CD14-positive monocyte (primary cell): ENCODE data around the gene NXPH4. TPM values are rescaled to one million over a fixed set of nuclear protein-coding genes. Genes with fewer than 3 reads are reported as not detected.

Experiments used
- DNase-seq, 3 donors: peaks; one replicate each; pipeline ENCODE4 v3.0.0-alpha.2; 2011 to 2022
- H2AFZ ChIP-seq: 2 replicates; pipeline ENCODE4 v1.6.0; 2012; ENCODE audit warnings: mild to moderate bottlenecking, low read depth, low read length, inconsistent platforms; ENCODE audit not compliant: insufficient read depth, poor library complexity, severe bottlenecking
- H3K27ac ChIP-seq, 2 donors: 1 replicate in 1 of 2; 2 replicates in 1 of 2; pipeline ENCODE4 v1.5.1; 2012 to 2013; ENCODE audit warnings: low read length in 2 of 2, control low read depth in 1 of 2, inconsistent platforms in 1 of 2, low read depth in 1 of 2, mild to moderate bottlenecking in 1 of 2
- H3K27me3 ChIP-seq, 2 donors: one replicate each; pipeline versions ENCODE4 v1.6.0 to v1.6.1; 2011 to 2013; ENCODE audit warnings: low read length in 2 of 2; ENCODE audit not compliant: control insufficient read depth in 2 of 2, insufficient read depth in 2 of 2
- H3K36me3 ChIP-seq, 2 donors: replicated peaks in 1 of 2; 1 replicate in 1 of 2; 2 replicates in 1 of 2; pipeline versions ENCODE4 v1.5.1 to v1.6.1; 2012 to 2013; ENCODE audit warnings: low read length in 2 of 2, control low read depth in 1 of 2, inconsistent platforms in 1 of 2, mild to moderate bottlenecking in 1 of 2; ENCODE audit not compliant: insufficient read depth in 2 of 2, control insufficient read depth in 1 of 2
- H3K4me1 ChIP-seq, 2 donors: 1 replicate in 1 of 2; 2 replicates in 1 of 2; pipeline versions ENCODE4 v1.5.1 to v1.6.1; 2012 to 2013; ENCODE audit warnings: low read length in 2 of 2, control low read depth in 1 of 2, inconsistent platforms in 1 of 2, mild to moderate bottlenecking in 1 of 2, moderate library complexity in 1 of 2; ENCODE audit not compliant: insufficient read depth in 2 of 2, control insufficient read depth in 1 of 2
- H3K4me2 ChIP-seq: replicated peaks from 2 replicates; pipeline ENCODE3; 2012; ENCODE audit warnings: low read length, moderate library complexity, mild to moderate bottlenecking; ENCODE audit not compliant: poor library complexity, severe bottlenecking; ENCODE audit errors: extremely low read depth
- H3K4me3 ChIP-seq, 3 experiments: fragments of 200-600 bp in 1 of 3; sonication (generic) in 1 of 3; replicated peaks in 1 of 3; 1 replicate in 2 of 3; 2 replicates in 1 of 3; pipeline ENCODE4 v1.5.1; 2011 to 2013; ENCODE audit warnings: low read length in 3 of 3, mild to moderate bottlenecking in 3 of 3, control low read depth in 2 of 3, low read depth in 2 of 3, inconsistent platforms in 1 of 3, moderate library complexity in 1 of 3
- H3K79me2 ChIP-seq: 2 replicates; pipeline ENCODE4 v1.6.0; 2012; ENCODE audit warnings: mild to moderate bottlenecking, control low read depth, inconsistent platforms, low read length, moderate library complexity; ENCODE audit not compliant: insufficient read depth
- H3K9ac ChIP-seq: 2 replicates; pipeline ENCODE4 v1.6.0; 2017; ENCODE audit warnings: low read length, mild to moderate bottlenecking; ENCODE audit not compliant: insufficient read depth, poor library complexity, severe bottlenecking
- H3K9me3 ChIP-seq, 2 donors: replicated peaks in 1 of 2; 1 replicate in 1 of 2; 2 replicates in 1 of 2; pipeline versions ENCODE4 v1.5.1 to v1.6.1; 2012 to 2013; ENCODE audit warnings: low read length in 2 of 2, control low read depth in 1 of 2; ENCODE audit not compliant: control insufficient read depth in 1 of 2, insufficient read depth in 1 of 2
- H4K20me1 ChIP-seq: 2 replicates; pipeline ENCODE4 v1.6.0; 2012; ENCODE audit warnings: mild to moderate bottlenecking, low read length, control low read depth, moderate library complexity; ENCODE audit not compliant: insufficient read depth
- H3K27ac Mint-ChIP-seq, 7 donors: one replicate each; pipeline ENCODE4 v1.8.0; 2020; ENCODE audit warnings: mild to moderate bottlenecking in 7 of 7, mixed read lengths in 7 of 7, moderate library complexity in 6 of 7, inconsistent platforms in 2 of 7
- H3K27me3 Mint-ChIP-seq, 3 donors: one replicate each; pipeline ENCODE4 v1.8.0; 2021 to 2022; ENCODE audit warnings: low read depth in 3 of 3, mild to moderate bottlenecking in 3 of 3, mixed read lengths in 3 of 3, moderate library complexity in 3 of 3, inconsistent platforms in 1 of 3
- H3K36me3 Mint-ChIP-seq, 2 donors: one replicate each; pipeline ENCODE4 v1.8.0; 2020; ENCODE audit warnings: mixed read lengths in 2 of 2, inconsistent platforms in 1 of 2, mild to moderate bottlenecking in 1 of 2
- H3K4me1 Mint-ChIP-seq: one replicate; pipeline ENCODE4 v1.8.0; 2020; ENCODE audit warnings: mild to moderate bottlenecking, mixed read lengths
- H3K4me3 Mint-ChIP-seq, 2 donors: one replicate each; pipeline ENCODE4 v1.8.0; 2020; ENCODE audit warnings: mild to moderate bottlenecking in 2 of 2, mixed read lengths in 2 of 2, moderate library complexity in 1 of 2
- H3K9me3 Mint-ChIP-seq, 7 donors: one replicate each; pipeline ENCODE4 v1.8.0; 2020 to 2022; ENCODE audit warnings: mixed read lengths in 7 of 7, mild to moderate bottlenecking in 6 of 7, moderate library complexity in 6 of 7, inconsistent platforms in 2 of 7
- WGBS: methylation state at CpG from one replicate; pipeline ENCODE4 v1.1.5; 2013; ENCODE audit warnings: missing lambda C conversion rate; ENCODE audit not compliant: insufficient coverage; 5-methylcytosine and 5-hydroxymethylcytosine counted together
- intact Hi-C, 2 donors: fragments of 100-400 bp; cut with micrococcal nuclease; formaldehyde crosslinking; loops; one replicate each; pipeline versions ENCODE4 v1.15.0 to v1.15.1; 2023
- polyA plus RNA-seq, 3 donors: library from polyadenylated mRNA; depleted of rRNA in 1 of 3; unstranded in 2 of 3; stranded (reverse) in 1 of 3; fragments of 300-500 nt in 2 of 3; fragments of >200 nt in 1 of 3; fragmentation: Illumina TruSeq in 2 of 3; gene quantifications; 1 replicate in 2 of 3; 2 replicates in 1 of 3; pipeline ENCODE4 v1.2.3, GENCODE V29; 2012 to 2021
- TF ChIP-seq, protein P1 (sequence below): fragments of 200-600 bp; IDR thresholded peaks from one replicate; pipeline ENCODE4 v1.8.0; 2022; ENCODE audit warnings: antibody characterized with exemption, mild to moderate bottlenecking

NXPH4 gene
- polyA plus RNA-seq, 3 donors, result not detected

DNA sequence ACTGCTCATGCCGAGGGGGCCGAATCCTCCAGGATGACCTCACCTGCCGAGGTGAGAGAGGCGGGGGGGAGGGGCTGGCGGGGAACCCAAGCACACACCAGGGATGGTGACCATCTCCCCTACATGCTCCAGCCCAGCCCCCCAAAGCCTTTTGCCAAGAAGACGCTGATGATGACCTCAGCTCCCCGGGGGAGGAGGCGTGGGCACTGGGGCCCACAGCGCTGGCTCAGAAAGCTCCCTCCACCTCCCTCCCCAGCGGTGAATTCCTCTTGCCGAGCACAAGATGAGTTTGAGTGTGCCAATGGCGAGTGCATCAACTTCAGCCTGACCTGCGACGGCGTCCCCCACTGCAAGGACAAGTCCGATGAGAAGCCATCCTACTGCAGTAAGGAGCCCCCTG lies 23.7 kb upstream of the NXPH4 start:
- peaks cover 97 to 100% of the 10 kb centered on the region in 2 donors for H3K36me3 Mint-ChIP-seq
- Histone ChIP-seq H3K4me2 (no peak overlapping the region), H3K4me1 (no peaks in the 10 kb centered on the region), H3K79me2 (no peaks in the 10 kb centered on the region), H2AFZ (no peak overlapping the region), H3K4me3 (no peak overlapping the region), H3K27me3 (no peaks in the 10 kb centered on the region), H3K9me3 (no peaks in the 10 kb centered on the region), H3K27ac (no peak overlapping the region), H3K9ac (no peak overlapping the region), H3K36me3 (peaks cover 98 to 100% of the 10 kb centered on the region in 2 donors), H4K20me1 (peaks cover 100% of the 10 kb centered on the region)
- intact Hi-C loops, result no loop called here
- H3K27me3 Mint-ChIP-seq, result peaks cover 3 to 14% (median 5%) of the 10 kb centered on the region in 3 donors
- 98% methylated on average over 14 of the region's 16 CpGs for WGBS
- no peaks in the 10 kb centered on the region for H3K4me1 Mint-ChIP-seq
- TF ChIP-seq, protein P1, sequence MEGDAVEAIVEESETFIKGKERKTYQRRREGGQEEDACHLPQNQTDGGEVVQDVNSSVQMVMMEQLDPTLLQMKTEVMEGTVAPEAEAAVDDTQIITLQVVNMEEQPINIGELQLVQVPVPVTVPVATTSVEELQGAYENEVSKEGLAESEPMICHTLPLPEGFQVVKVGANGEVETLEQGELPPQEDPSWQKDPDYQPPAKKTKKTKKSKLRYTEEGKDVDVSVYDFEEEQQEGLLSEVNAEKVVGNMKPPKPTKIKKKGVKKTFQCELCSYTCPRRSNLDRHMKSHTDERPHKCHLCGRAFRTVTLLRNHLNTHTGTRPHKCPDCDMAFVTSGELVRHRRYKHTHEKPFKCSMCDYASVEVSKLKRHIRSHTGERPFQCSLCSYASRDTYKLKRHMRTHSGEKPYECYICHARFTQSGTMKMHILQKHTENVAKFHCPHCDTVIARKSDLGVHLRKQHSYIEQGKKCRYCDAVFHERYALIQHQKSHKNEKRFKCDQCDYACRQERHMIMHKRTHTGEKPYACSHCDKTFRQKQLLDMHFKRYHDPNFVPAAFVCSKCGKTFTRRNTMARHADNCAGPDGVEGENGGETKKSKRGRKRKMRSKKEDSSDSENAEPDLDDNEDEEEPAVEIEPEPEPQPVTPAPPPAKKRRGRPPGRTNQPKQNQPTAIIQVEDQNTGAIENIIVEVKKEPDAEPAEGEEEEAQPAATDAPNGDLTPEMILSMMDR, result no peak
- H3K4me3 Mint-ChIP-seq, result no peak overlapping the region
- no peak overlapping the region for H3K27ac Mint-ChIP-seq
- DNase-seq, result no peak
- peaks cover 0 to 4% (median 2%) of the 10 kb centered on the region in 7 donors for H3K9me3 Mint-ChIP-seq

GRCh38 chr12:57193706-57194245 lies 22.8 kb upstream of the NXPH4 start:
- Histone ChIP-seq H3K79me2 (no peaks in the 10 kb centered on the region), H3K9me3 (no peaks in the 10 kb centered on the region), H3K4me2 (no peak overlapping the region), H3K27ac (no peak overlapping the region), H3K36me3 (peaks cover 98 to 100% of the 10 kb centered on the region in 2 donors), H3K9ac (no peak overlapping the region), H3K4me3 (no peak overlapping the region), H3K27me3 (no peaks in the 10 kb centered on the region), H3K4me1 (no peaks in the 10 kb centered on the region), H2AFZ (no peak overlapping the region), H4K20me1 (peaks cover 100% of the 10 kb centered on the region)
- Mint-ChIP-seq H3K4me1 (no peaks in the 10 kb centered on the region), H3K27ac (no peak overlapping the region), H3K4me3 (no peak overlapping the region), H3K27me3 (peaks cover 1 to 19% (median 5%) of the 10 kb centered on the region in 3 donors), H3K36me3 (peaks cover 98 to 100% of the 10 kb centered on the region in 2 donors), H3K9me3 (peaks cover 0 to 4% (median 2%) of the 10 kb centered on the region in 7 donors)
- TF ChIP-seq, protein P1, result no peak
- no peak for DNase-seq
- intact Hi-C loops, result no loop called here
- 90% methylated on average over 19 of the region's 19 CpGs for WGBS
